Left kidney (tissue), 2 donors: Measurements from ENCODE around the gene KCNT1. TPM values are rescaled to one million over a fixed set of nuclear protein-coding genes. Genes with fewer than 3 reads are reported as not detected.

Experiments used
- DNase-seq: peaks from one replicate; pipeline ENCODE4 v3.0.0-alpha.2; 2013
- polyA plus RNA-seq: library from polyadenylated mRNA; unstranded; fragments of 120-200 nt; gene quantifications from one replicate; pipeline ENCODE4 v1.2.1, GENCODE V29; 2013; ENCODE audit not compliant: insufficient read length

KCNT1 gene
- polyA plus RNA-seq, 1 donor, result 0.08 TPM

- no peak for DNase-seq
Observed at GRCh38 chr9:135745686-135746324, 43.8 kb downstream of the KCNT1 start.

GRCh38 chr9:135746565-135746964 is 44.6 kb downstream of the KCNT1 start:
- no peak for DNase-seq

GRCh38 chr9:135747311-135747710 is 45.3 kb downstream of the KCNT1 start:
- DNase-seq, result no peak

- DNase-seq, result no peak
Observed at GRCh38 chr9:135748676-135749075, 46.7 kb downstream of the KCNT1 start.

GRCh38 chr9:135749171-135750045 is 47.4 kb downstream of the KCNT1 start:
- no peak for DNase-seq

- DNase-seq, result no peak
Observed at GRCh38 chr9:135750786-135751185, 48.8 kb downstream of the KCNT1 start.

- DNase-seq, result no peak
Observed at GRCh38 chr9:135751501-135751900, 49.5 kb downstream of the KCNT1 start.

- no peak for DNase-seq
Observed at GRCh38 chr9:135752281-135753204, 50.6 kb downstream of the KCNT1 start.

- no peak for DNase-seq
Observed at GRCh38 chr9:135753391-135754105, 51.6 kb downstream of the KCNT1 start.

- DNase-seq, result no peak
Observed at GRCh38 chr9:135756576-135756975, 54.6 kb downstream of the KCNT1 start.

- DNase-seq, result peak; percentile 10
Observed at GRCh38 chr9:135757356-135757755, 55.4 kb downstream of the KCNT1 start.

- DNase-seq, result no peak
Observed at GRCh38 chr9:135758056-135758455, 56.1 kb downstream of the KCNT1 start.

- no peak for DNase-seq
Observed at GRCh38 chr9:135758870-135759269, 56.9 kb downstream of the KCNT1 start.

- no peak for DNase-seq
Observed at GRCh38 chr9:135759676-135760300, 57.8 kb downstream of the KCNT1 start.

GRCh38 chr9:135760465-135760864 is 58.5 kb downstream of the KCNT1 start:
- no peak for DNase-seq

- no peak for DNase-seq
Observed at GRCh38 chr9:135761150-135761844, 59.3 kb downstream of the KCNT1 start.

GRCh38 chr9:135761845-135762168 is 59.8 kb downstream of the KCNT1 start:
- no peak for DNase-seq

GRCh38 chr9:135762921-135763320 is 60.9 kb downstream of the KCNT1 start:
- DNase-seq, result no peak

GRCh38 chr9:135763716-135764446 is 61.9 kb downstream of the KCNT1 start:
- DNase-seq, result no peak

GRCh38 chr9:135764731-135765130 is 62.7 kb downstream of the KCNT1 start:
- no peak for DNase-seq
